ENCODE measurements around the gene PDE4B.
A peak's percentile ranks its signal among the peaks of the same experiment; 100 is the strongest.
"Not testable (repeated sequence)": the region's sequence is repeated elsewhere in the genome, so short reads cannot be mapped to it uniquely, and the experiment has no call there.

PDE4B gene

DNA sequence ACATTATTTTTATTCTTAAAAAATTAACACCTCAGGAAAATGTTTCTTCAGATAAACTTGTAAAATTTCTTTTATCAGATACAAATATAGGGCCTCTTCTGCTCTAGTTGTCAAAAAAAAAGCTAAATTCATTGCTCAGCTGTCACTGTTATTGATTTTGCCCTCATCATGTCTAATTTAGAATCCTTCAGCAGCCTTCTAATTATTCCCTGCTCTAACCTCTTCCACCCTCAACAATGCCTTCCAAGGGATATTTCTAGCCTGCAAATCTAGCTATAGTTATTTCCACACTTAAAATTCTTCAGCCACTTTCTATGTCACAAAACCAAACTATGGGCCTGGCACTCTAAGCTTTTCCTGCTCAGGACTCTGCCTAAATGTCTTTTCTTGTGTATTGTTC, 25.2 kb downstream of the PDE4B start:
- DNase-seq: no peak

DNA sequence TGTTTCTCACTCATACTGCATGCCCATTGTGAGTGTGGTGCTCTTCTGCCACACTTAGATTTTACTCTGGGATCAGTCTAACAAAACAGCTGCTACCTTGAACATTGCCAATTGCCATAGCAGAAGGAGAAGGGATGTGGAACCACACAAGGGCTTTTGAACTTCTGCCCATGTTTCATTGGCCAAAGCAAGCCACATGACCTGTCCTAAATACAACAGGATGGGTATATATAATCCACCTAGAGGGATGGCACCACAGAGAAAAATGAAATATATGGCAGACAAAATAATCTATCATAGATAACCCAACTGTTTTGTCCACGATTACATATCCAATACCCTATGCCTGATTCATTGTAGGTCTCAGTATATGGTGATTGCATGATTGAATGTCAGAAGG, 26.3 kb downstream of the PDE4B start:
- no peak for DNase-seq

DNA sequence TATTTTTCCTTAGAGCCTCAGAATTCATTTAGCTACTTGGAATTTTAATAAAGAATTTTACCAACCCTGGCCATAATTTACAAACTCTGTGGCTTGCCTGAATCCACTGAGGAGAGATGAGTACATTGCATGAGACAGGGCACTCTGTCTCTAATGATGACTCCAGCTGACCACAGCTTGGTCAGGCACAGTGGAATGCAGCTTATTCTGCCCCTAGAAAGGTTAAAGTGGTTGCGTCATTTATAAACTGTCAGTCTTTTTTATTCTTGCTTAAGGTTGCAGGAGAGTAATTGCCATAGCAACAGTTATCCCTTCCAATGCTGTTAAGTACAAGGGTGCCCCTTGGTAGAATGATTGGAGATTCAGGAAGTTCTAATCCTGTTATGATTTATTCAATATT, 28.3 kb downstream of the PDE4B start:
- DNase-seq: no peak

GRCh38 chr1:65821386-65821785, 28.7 kb downstream of the PDE4B start:
- DNase-seq: no peak

DNA sequence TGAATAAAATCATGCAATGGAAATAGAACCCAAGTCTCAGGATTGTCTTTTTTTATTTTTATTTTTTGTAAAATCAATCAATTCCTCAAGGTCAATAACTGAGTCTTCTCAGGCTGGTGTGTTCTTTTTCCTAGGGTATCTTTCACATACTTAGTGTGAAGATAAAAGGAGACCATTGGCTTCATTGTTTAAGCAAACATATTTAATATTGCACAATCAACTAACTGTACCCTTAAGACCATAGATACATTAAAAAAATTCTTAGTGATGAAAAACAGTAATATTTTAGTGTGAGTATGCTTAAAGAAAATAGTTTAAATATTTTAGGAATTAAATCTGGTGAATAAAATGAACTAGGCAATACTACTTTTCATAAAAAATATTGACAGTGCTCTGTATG, 31.4 kb downstream of the PDE4B start:
- no peak for DNase-seq

DNA sequence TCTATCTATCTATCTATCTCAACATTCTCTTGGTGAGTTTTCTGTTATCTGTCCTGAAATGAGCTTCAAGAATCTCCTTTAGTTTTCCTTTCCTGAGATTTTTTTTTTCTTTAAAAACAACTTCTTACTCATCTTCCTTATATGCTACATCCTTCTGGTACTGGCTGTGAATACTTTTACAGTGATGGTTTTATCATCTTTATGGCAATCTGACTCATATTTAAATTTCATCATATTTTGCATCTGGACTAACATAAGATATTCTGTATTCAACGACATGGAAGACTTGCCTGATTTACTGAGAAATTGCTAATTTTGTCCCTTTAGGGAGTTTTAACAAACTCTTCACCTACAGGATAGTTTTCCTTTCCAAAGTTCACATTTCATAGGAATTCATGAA, 33.0 kb downstream of the PDE4B start:
- no peak for DNase-seq

DNA sequence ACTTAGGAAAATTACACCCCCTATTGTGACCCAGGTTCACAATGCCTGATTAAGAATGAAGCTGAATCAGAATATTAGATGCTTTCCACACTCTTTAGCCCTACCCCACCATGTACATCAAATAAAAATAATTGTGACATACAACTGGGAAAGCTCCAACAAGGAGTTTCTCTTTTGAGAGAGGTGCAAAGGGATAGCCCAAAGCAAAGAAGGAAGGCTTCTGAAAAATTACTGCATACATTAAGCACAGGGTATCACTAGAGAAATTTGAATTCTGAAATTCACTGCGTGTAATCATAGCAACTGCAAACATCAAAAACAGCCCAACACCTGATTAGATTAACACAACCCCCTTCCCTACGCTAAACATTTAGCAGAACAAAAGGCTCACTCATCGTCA, 34.1 kb downstream of the PDE4B start:
- DNase-seq: no peak

GRCh38 chr1:65827346-65827745, 34.7 kb downstream of the PDE4B start:
- no peak for DNase-seq

GRCh38 chr1:65830306-65830705, 37.6 kb downstream of the PDE4B start:
- DNase-seq: no peak

GRCh38 chr1:65832296-65832695, 39.6 kb downstream of the PDE4B start:
- DNase-seq: no peak

- no peak for DNase-seq
Measured at GRCh38 chr1:65836686-65837085, 44.0 kb downstream of the PDE4B start.

- peak in 1 of 2 donors; percentile 2 for DNase-seq
Measured at GRCh38 chr1:65840683-65841082, 48.0 kb downstream of the PDE4B start.

- DNase-seq: no peak
Measured at GRCh38 chr1:65844296-65844695, 51.6 kb downstream of the PDE4B start.

- no peak for DNase-seq
Measured at GRCh38 chr1:65844821-65845534, 52.3 kb downstream of the PDE4B start.

DNA sequence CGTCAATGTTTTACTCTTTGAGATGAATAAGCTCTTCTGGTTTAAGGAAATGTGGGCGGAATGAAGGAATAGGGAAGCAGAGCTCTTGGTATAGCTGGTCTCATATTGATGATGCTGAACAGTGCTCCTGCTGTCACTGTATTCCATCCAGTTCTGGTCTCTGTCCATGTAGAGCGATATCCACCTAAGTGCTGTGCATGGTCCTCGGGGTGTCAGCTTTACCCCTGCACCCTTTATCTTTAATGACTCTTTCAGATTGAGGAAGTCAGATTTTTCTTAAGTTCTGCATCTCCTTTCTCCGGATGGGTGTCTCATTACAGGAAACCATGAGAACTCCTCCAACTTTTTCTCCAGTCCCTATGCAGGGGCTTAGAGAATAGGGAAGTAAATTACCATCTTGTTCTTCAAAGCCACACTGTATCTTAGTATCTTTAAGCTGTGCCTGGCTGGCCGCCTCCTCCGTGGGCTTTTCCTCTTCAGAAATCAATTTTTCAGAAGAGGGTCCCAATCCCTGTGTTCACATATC, 52.9 kb downstream of the PDE4B start:
- DNase-seq: no peak

- DNase-seq: no peak
Measured at GRCh38 chr1:65846866-65847265, 54.2 kb downstream of the PDE4B start.

- DNase-seq: no peak
Measured at GRCh38 chr1:65850281-65850680, 57.6 kb downstream of the PDE4B start.

GRCh38 chr1:65856591-65856990, 63.9 kb downstream of the PDE4B start:
- not testable (repeated sequence) for DNase-seq

DNA sequence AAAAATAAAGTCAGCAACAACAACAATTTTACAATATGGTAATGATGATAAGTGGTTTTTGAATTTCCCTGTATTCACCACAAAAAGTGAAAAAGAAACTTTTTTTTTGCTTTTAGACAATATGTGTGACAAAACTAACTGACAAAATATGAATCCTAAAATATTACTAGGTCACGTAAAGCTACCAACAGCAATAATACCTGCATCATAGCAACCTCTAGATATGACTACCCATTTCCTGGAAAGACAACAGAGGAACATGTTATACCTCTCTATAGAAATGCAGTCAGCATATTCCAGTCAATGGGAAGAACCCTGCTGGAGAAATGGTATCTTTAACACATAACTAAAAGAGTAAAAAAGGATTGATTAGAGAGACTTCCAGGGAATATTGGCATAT, 73.7 kb downstream of the PDE4B start:
- no peak for DNase-seq

DNA sequence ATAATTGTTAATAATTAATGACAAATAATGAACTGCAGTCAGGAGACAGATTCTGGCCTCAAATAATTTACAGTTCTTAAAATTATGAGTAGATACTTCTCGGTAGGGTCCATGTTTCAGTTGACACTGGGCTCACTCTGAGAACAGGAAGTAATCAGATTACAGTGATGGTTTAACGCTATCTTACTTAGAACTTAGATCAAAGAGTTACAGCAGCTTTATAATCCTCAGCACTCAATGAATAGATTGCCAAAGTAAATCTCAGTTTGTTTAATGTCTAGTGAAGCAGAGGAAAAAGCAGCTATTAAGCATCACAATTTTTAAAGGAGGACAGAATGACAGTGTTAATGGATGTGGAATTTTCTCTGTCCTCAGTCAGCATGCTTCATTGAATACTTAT, 79.6 kb downstream of the PDE4B start:
- no peak for DNase-seq

DNA sequence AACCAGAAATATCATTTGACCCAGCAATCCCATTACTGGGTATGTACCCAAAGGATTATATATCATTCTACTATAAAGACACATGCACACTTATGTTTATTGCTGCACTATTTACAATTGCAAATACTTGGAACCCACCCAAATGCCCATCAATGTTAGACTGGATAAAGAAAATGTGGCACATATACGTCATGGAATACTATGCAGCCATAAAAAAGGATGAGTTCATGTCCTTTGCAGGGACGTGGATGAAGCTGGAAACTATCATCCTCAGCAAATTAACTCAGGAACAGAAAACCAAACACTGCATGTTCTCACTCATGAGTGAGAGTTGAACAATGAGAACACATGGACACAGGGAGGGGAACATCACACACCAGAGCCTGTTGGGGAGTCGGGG, 85.6 kb downstream of the PDE4B start:
- DNase-seq: not testable (repeated sequence)

DNA sequence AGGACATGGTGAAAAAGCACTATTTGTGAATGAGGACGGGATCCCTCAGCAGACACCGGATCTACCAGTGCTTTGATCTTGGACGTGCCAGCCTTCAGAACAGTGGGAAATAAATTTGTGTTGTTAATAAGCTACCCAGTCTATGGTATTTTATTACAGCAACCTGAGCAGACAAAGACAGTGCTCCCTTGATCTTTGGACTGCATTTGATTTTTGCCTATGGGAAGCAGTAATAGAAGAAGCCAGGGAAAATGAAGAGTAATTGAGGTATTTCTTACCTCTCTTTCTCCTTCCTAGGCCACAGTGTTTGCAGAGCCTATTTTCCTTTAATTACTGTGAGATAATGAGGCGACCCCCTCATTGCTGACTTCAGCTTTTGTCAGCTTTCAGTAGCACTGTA, 87.9 kb downstream of the PDE4B start:
- no peak for DNase-seq

DNA sequence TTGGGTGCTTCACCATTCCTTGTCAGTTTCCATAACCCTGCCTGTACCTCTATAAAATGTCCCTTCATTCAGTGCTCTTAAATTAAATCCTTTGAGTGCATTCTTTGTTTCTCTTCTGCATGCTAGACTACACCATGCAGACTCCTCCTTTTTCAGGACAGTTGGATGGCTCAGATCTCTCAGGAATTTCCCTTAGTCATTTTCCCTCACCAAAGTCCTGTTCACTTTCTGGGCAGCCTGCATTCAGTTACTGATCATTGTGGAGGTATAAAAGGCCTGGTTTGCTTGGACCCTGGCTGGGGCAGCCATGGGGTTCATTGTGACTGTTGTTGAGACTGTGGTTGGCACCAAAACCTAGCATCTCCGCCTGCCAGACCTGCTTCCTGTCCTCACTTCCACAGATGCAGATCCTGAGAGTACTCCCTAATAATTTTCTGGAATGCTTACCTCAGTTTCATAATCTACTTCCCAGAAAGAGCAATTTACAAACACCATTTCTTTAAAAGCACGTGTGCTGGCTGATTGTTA, 88.4 kb downstream of the PDE4B start:
- DNase-seq: no peak

GRCh38 chr1:65882076-65882475, 89.4 kb downstream of the PDE4B start:
- no peak for DNase-seq

DNA sequence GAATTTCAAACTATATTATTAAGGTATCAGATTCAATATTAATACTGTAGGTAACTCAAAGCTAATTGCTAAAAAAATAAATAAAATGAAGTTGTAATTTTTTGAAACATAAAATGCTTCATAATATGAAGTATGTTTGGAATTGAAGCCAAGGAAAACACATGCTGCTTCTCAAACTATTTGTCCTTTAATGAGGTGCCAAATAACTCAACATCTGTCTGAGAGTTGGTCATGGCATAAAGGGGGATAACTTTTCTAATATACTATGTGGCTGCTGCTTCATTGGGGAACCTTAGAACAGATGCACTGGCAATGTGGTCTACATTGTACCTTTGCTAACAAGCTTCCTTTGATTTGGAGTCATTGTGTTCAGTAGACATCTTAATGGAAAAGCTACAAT, 96.7 kb downstream of the PDE4B start:
- no peak for DNase-seq

Measured in CD4-positive, alpha-beta T cell treated with Interleukin-4 for 1 hour (primary cell).